ENCODE results near the gene ZBTB16.

The ZBTB16 gene

DNA sequence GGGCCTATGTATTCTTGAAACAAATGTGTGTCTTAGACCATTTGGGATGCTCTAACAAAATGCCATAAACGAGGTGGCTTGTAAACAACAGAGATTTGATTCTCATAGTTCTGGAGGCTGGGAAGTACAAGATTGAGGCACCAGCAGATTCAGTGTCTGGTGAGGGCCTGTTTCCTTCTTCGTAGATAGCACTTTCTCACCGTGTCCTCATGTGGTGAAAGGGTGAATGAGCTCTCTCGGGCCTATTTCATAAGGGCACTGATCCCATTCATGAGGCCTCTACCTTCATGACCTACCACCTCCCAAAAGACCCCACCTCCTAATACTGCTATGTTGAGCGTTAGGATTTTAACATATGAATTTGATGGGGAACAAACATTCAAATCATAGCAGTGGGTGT is 230.3 kb downstream of the ZBTB16 start:
- TF ChIP-seq, protein P1, sequence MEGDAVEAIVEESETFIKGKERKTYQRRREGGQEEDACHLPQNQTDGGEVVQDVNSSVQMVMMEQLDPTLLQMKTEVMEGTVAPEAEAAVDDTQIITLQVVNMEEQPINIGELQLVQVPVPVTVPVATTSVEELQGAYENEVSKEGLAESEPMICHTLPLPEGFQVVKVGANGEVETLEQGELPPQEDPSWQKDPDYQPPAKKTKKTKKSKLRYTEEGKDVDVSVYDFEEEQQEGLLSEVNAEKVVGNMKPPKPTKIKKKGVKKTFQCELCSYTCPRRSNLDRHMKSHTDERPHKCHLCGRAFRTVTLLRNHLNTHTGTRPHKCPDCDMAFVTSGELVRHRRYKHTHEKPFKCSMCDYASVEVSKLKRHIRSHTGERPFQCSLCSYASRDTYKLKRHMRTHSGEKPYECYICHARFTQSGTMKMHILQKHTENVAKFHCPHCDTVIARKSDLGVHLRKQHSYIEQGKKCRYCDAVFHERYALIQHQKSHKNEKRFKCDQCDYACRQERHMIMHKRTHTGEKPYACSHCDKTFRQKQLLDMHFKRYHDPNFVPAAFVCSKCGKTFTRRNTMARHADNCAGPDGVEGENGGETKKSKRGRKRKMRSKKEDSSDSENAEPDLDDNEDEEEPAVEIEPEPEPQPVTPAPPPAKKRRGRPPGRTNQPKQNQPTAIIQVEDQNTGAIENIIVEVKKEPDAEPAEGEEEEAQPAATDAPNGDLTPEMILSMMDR (conservative IDR thresholded peaks at IDR 0.05; ENCODE audit: low read depth, low read length) = no peak
- H3K4me3 ChIP-seq (ENCODE audit: low read depth, low read length) = no peak overlapping the region
- no peak for DNase-seq (ENCODE audit: low read depth)

DNA sequence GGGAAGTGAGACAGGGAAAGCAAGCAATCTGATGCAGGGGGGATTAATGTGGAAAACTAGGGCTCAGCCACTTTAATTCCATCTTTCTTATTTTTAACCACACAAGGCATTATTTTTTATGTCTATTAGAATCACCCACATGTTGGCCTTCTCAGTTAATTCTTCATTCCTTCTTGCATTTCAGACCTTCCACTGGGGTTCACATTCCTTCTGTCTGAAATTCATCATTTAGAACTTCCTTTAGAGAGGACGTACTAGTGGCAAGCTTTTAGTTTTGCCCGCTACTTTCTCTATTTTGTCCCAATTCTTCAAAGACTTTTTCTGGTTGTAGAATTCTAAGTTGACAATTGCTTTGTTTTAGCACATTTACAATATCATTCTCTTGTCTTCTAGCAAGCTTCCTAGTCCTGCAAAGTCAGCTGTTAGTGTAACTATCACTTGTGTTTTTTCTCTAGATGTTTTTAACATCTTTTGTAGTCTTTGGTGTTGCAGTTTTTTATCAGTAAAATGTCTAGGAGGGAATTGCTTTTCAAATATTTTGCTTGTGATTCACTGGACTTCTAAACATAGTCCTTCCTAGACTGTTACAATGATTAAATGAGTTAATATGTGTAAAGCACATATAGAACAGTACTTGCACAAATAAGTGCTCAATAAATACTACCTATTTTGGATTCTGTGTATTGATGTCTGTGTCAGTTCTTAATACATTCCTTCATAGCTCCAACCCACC is 231.2 kb downstream of the ZBTB16 start:
- TF ChIP-seq, protein P1 (conservative IDR thresholded peaks at IDR 0.05; ENCODE audit: low read depth, low read length) = no peak
- DNase-seq (ENCODE audit: low read depth) = peak; percentile 66
- H3K4me3 ChIP-seq (ENCODE audit: low read depth, low read length) = no peak overlapping the region

DNA sequence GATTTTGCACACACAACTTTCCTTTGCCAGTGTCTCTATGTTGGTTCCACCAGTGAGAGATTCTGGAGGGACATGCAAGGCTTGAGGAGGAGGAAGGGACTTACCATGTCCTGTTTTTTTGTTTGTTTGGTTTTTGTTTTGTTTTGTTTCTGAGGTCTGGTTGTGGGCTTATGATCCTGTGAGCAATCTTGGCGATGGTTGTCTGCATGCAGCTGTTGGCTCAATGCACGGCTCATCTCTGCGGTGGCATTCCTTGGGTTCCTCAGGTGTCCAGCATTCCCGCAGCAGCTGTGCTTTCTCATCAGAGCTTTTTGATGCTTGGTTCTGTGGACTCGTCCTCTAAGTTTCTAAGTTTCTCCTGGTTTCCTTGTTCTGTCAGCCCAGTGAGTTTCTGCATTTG is 231.9 kb downstream of the ZBTB16 start:
- DNase-seq (ENCODE audit: low read depth) = peak; percentile 94
- peak overlapping the region; percentile 6 for H3K4me3 ChIP-seq (ENCODE audit: low read depth, low read length)
- TF ChIP-seq, protein P1 (conservative IDR thresholded peaks at IDR 0.05; ENCODE audit: low read depth, low read length) = no peak

DNA sequence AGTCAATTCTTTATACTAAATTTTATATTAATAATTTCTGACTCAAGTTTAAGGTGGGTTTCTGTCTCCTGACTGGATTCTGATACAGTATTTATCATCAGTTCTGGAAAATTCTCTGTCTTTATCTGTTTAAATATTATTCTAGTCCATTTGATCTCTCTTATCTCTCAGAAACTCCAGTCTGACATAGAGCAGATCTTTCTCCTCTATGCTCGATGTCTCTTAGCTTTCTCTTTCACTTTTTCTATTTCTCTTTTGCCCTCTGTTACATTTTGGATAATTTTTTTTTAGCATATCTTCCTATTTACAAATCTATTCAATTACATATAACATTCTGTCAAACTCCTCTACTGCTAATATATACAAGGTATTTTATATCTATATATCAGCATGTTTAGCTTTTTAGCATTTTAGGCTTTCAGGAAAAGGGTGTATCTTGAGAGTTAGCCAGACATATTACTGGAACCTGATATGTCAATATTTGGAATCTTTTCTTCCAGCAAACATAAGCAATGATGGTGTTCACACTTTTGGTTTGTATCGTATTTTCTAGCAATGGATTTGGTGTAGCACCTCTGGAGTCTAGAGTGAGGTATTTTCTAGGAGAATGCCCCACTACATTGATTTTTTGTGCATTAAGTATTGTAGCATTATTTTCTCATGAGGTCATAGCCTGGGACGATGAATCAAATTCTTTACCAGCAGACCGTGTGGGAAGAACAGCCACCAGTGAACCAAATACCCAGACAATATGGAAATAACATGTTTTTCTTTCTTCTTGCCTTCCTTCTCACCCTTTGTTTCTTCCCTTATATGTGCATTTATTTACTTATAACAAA is 232.6 kb downstream of the ZBTB16 start:
- TF ChIP-seq, protein P1 (conservative IDR thresholded peaks at IDR 0.05; ENCODE audit: low read depth, low read length) = no peak
- H3K4me3 ChIP-seq (ENCODE audit: low read depth, low read length) = peak overlapping the region; percentile 6
- peak; percentile 94 for DNase-seq (ENCODE audit: low read depth)

DNA sequence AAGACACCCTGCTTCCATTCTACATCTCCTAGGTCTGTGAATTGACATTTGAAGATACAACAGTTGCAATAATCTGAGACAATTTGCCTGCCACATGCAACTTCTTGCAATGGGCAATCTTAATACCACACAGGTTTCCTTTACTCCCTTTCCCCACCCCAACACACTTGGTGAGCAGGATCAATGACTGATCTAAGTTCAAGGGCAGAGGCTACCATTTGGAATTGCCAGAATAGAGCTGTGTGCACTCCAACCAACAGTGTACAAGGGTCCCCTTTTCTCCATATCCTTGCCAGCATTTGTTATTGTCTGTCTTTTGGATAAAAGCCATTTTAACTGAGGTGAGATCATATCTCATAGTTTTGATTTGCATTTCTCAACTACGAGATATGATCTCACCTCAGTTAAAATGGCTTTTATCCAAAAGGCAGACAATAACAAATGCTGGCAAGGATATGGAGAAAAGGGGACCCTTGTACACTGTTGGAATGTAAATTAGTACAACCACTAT is 233.7 kb downstream of the ZBTB16 start:
- TF ChIP-seq, protein P1 (conservative IDR thresholded peaks at IDR 0.05; ENCODE audit: low read depth, low read length) = no peak
- DNase-seq (ENCODE audit: low read depth) = no peak
- H3K4me3 ChIP-seq (ENCODE audit: low read depth, low read length) = no peak overlapping the region

DNA sequence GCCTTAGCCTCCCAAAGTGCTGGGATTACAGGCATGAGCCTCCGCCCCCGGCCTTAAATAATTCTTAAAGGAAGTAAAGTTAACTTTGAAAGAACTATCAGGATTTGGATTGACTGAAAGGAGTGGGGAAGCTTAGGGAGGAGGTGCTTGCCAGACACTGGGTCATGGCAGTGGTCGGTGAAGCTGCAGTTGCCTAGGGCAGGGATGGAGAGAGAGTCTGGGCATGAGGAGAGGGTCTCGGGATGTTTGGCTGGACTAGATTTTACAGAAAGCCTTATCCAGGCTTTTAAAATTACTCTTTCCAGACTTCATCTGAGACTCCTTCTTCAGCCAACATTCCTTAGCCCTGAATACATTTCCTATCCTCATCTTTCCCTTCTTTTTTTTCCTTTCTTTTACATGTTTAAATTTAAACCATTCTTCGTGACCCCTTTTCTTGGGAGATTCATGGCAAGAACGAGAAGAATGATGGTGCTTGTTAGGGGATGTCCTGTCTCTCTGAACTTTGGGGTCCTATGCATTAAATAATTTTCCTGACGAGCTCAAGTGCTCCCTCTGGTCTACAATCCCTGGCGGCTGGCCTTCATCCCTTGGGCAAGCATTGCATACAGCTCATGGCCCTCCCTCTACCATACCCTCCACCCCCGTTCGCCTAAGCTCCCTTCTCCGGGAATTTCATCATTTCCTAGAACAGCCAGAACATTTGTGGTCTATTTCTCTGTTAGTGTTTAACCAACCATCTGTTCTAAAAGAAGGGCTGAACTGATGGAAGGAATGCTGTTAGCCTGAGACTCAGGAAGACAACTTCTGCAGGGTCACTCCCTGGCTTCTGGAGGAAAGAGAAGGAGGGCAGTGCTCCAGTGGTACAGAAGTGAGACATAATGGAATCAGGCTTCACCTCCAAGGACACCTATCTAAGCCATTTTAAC is 236.4 kb downstream of the ZBTB16 start, which contains the start of gene NNMT:
NNMT (plus strand) TSS at position 724 of the 929 bp plus-strand sequence; CDS start at position 882, 158 bp downstream.
- TF ChIP-seq, protein P1 (conservative IDR thresholded peaks at IDR 0.05; ENCODE audit: low read depth, low read length) = peak; percentile 21
- peak; percentile 98 for DNase-seq (ENCODE audit: low read depth)
- H3K4me3 ChIP-seq (ENCODE audit: low read depth, low read length) = peak within 1 kb of the TSS; percentile 68
